ENCODE results near the gene RSPO4. TPM values are rescaled to one million over a fixed set of nuclear protein-coding genes. Genes with fewer than 3 reads are reported as not detected.

Gene RSPO4
- total and polyA plus RNA-seq, 9 donors: 0.04 to 0.53 (median 0.31) TPM; not detected in 4

DNA sequence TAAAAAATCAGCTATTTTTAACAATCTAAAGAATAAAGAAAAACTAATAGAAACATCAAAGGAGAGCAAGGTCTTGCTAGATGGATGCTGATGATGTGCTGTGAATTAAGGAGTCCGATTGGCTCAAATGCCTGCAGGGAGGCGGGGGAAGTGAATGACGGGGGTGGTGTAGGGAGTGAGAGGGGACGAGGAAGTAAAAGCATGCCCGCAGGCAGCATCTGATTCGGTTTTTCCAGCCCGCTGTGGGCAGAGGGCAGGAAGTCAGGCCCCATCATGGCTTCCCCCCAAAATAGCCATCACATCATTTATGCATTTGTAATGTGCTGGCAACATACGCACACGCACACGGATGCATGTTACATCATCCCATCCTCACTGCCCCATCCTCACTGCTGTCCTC is 10.3 kb downstream of the RSPO4 start:
- DNase-seq: no peak
- intact Hi-C loops (cut with DNase I): no loop called here
- Histone ChIP-seq H3K27ac (no peak overlapping the region), H3K9me3 (no peaks in the 10 kb centered on the region), H3K4me1 (ENCODE audit: insufficient read depth) (no peaks in the 10 kb centered on the region), H3K27me3 (no peaks in the 10 kb centered on the region), H3K4me3 (no peak overlapping the region), H3K36me3 (no peaks in the 10 kb centered on the region)
- no peak for TF ChIP-seq POLR2A (IDR thresholded peaks at IDR 0.05)
- no peak for TF ChIP-seq EP300 (IDR thresholded peaks at IDR 0.05)
- TF ChIP-seq CTCF (IDR thresholded peaks at IDR 0.05): no peak
- 69 to 75% (median 73%) methylated on average over 10 of the region's 10 CpGs for WGBS, 3 donors

- 50 to 63% (median 55%) methylated on average over 6 of the region's 6 CpGs for WGBS, 3 donors
- Histone ChIP-seq H3K9me3 (no peaks in the 10 kb centered on the region), H3K4me3 (no peak overlapping the region), H3K27me3 (no peaks in the 10 kb centered on the region), H3K4me1 (ENCODE audit: insufficient read depth) (no peaks in the 10 kb centered on the region), H3K27ac (no peak overlapping the region), H3K36me3 (no peaks in the 10 kb centered on the region)
- TF ChIP-seq EP300 (IDR thresholded peaks at IDR 0.05) (no peak), POLR2A (IDR thresholded peaks at IDR 0.05) (no peak), CTCF (IDR thresholded peaks at IDR 0.05) (no peak)
- intact Hi-C loops (cut with DNase I): no loop called here
- no peak for DNase-seq
Observed at GRCh38 chr20:990293-990959, 11.7 kb downstream of the RSPO4 start.

DNA sequence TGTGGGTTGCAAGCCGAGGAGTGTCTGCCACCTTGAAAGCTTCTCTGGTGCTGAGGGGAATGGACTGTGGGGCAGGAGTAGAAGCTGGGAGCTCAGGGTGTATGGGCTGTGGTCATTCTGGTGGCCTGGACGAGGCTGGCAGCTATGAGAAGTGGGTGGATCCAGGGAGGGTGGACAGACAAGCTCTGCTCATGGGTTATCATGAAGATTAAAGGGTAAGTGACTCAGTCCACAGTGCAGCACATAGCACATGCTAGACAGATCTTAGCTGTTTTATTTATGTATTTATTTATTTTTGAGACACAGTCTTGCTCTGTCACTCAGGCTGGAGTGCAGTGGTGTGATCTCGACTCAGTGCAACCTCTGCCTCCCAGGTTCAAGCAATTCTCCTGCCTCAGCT is 13.8 kb downstream of the RSPO4 start:
- Histone ChIP-seq H3K4me1 (ENCODE audit: insufficient read depth) (no peaks in the 10 kb centered on the region), H3K4me3 (no peak overlapping the region), H3K36me3 (no peaks in the 10 kb centered on the region), H3K9me3 (no peaks in the 10 kb centered on the region), H3K27me3 (no peaks in the 10 kb centered on the region), H3K27ac (no peak overlapping the region)
- no peak for TF ChIP-seq POLR2A (IDR thresholded peaks at IDR 0.05)
- TF ChIP-seq EP300 (IDR thresholded peaks at IDR 0.05): no peak
- no peak for TF ChIP-seq CTCF (IDR thresholded peaks at IDR 0.05)
- intact Hi-C loops (cut with DNase I): no loop called here
- WGBS, 3 donors: 63 to 71% (median 70%) methylated on average over 3 of the region's 3 CpGs
- no peak for DNase-seq

GRCh38 chr20:987677-988076 is 14.4 kb downstream of the RSPO4 start:
- no peak for TF ChIP-seq EP300 (IDR thresholded peaks at IDR 0.05)
- TF ChIP-seq POLR2A (IDR thresholded peaks at IDR 0.05): no peak
- TF ChIP-seq CTCF (IDR thresholded peaks at IDR 0.05): no peak
- Histone ChIP-seq H3K4me1 (ENCODE audit: insufficient read depth) (no peaks in the 10 kb centered on the region), H3K9me3 (no peaks in the 10 kb centered on the region), H3K36me3 (no peaks in the 10 kb centered on the region), H3K27ac (no peak overlapping the region), H3K27me3 (no peaks in the 10 kb centered on the region), H3K4me3 (no peak overlapping the region)
- no peak for DNase-seq
- 35 to 58% (median 36%) methylated on average over 2 of the region's 2 CpGs for WGBS, 3 donors
- intact Hi-C loops (cut with DNase I): no loop called here
